GM19193 (cell line): ENCODE measurements around the gene DOP1A.

ENCODE experiments used
- POLR2A ChIP-seq: IDR thresholded peaks from 4 replicates; pipeline ENCODE4 v1.6.1; 2011; ENCODE audit not compliant: insufficient read depth, insufficient read length; ENCODE audit errors: extremely low read depth

DOP1A gene, protein sequence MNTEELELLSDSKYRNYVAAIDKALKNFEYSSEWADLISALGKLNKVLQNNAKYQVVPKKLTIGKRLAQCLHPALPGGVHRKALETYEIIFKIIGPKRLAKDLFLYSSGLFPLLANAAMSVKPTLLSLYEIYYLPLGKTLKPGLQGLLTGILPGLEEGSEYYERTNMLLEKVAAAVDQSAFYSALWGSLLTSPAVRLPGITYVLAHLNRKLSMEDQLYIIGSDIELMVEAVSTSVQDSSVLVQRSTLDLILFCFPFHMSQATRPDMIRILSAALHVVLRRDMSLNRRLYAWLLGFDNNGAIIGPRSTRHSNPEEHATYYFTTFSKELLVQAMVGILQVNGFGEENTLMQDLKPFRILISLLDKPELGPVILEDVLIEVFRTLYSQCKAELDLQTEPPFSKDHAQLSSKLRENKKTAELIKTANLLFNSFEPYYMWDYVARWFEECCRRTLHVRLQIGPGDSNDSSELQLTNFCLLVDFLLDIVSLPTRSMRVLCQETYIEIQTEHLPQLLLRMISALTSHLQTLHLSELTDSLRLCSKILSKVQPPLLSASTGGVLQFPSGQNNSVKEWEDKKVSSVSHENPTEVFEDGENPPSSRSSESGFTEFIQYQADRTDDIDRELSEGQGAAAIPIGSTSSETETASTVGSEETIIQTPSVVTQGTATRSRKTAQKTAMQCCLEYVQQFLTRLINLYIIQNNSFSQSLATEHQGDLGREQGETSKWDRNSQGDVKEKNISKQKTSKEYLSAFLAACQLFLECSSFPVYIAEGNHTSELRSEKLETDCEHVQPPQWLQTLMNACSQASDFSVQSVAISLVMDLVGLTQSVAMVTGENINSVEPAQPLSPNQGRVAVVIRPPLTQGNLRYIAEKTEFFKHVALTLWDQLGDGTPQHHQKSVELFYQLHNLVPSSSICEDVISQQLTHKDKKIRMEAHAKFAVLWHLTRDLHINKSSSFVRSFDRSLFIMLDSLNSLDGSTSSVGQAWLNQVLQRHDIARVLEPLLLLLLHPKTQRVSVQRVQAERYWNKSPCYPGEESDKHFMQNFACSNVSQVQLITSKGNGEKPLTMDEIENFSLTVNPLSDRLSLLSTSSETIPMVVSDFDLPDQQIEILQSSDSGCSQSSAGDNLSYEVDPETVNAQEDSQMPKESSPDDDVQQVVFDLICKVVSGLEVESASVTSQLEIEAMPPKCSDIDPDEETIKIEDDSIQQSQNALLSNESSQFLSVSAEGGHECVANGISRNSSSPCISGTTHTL (N-terminal part only)

GRCh38 chr6:83067448-83068439 lies at the start of gene DOP1A:
Gene DOP1A, plus strand, starts transcription at chr6:83067671. Its CDS starts 29,307 bp downstream, at chr6:83096978.
- TF ChIP-seq POLR2A: peak; percentile 84

DNA sequence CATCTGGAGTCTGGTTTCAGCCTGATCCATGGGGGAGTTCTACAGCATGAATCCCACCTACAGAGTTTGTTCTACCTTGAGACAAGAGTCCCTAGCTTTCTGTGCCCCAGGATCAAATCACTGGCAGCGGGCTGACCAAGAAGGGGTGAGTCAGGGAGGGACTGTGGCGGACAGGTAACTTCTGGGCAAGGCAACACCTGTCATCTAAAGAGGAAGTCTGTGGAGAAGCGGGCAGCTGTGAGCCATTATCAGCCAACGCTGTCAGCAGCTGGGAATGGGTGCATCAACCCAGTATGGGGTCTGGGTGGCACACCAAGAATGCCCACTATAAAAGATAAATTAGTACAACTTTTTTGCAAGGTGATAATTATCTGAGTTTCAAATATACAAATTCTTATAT lies 47.7 kb upstream of the DOP1A start:
- TF ChIP-seq POLR2A: no peak

DNA sequence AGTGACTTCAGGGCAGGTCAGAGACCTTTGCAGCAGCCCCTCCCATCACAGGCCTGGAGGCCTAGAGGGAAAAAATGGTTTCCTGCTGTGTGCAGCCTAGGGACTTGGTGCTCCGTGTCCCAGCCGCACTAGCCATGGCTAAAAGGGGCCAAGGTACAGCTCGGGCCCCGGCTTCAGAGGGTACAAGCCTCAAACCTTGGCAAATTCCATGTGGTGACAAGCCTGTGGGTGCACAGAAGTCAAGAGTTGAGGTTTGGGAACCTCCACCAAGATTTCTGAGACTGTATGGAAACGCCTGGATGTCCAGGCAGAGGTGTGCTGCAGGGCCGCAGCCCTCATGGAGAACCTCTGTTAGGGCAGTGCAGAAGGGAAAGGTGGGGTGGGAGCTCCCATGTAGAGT lies 35.8 kb upstream of the DOP1A start:
- TF ChIP-seq POLR2A: no peak

GRCh38 chr6:83038246-83038645 lies 29.2 kb upstream of the DOP1A start:
- no peak for TF ChIP-seq POLR2A

DNA sequence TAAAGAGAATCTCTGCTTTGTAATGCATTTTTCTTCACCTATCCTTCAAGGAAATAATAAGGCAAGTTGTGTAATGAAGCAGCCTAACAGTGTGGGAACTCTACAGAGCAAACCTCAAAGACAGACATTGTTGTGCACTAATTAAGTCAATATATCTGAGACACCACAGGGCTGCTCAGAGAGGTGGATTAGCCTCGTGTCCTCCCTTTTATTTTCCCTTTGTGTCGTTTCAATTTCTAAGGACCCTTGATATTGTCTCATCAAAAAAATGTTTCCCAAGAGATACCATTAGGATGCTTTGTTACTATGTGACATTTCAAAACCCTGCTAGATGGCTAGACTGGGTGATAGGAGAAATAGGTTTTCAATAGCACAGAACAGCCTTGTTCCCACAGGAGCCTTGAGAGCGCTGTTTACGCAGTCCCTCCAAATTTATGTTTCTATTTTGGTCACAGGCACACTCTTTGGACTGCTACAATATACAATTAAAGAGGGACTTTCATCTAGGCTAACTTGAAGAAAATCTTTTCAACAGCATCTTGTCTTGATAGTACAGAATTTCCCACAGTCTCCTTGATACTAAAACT lies 24.9 kb upstream of the DOP1A start:
- TF ChIP-seq POLR2A: no peak

- TF ChIP-seq POLR2A: no peak
Observed at GRCh38 chr6:83044091-83044768, 23.2 kb upstream of the DOP1A start.

- no peak for TF ChIP-seq POLR2A
Observed at GRCh38 chr6:83047065-83047754, 20.3 kb upstream of the DOP1A start.

- no peak for TF ChIP-seq POLR2A
Observed at GRCh38 chr6:83051377-83052172, 15.9 kb upstream of the DOP1A start.

DNA sequence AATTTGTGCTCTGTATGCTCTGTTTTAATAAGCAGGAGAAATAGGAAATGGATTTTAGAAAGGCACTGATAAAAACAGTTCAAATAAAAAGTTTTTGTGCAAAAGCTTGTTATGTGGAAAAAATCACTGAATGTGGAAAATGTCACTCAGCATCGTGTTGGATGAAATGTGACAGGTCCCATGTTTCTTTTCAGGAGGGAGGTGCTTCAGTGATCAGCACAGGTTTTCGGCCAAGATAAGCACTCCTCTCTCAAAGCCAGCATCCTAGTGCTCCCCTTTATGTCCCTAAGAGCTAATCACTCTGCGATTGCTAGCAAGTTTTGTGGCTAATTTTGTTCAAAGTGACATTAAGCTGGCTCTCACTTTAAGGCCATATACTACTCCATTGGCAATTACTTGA lies 13.8 kb upstream of the DOP1A start:
- TF ChIP-seq POLR2A: no peak

DNA sequence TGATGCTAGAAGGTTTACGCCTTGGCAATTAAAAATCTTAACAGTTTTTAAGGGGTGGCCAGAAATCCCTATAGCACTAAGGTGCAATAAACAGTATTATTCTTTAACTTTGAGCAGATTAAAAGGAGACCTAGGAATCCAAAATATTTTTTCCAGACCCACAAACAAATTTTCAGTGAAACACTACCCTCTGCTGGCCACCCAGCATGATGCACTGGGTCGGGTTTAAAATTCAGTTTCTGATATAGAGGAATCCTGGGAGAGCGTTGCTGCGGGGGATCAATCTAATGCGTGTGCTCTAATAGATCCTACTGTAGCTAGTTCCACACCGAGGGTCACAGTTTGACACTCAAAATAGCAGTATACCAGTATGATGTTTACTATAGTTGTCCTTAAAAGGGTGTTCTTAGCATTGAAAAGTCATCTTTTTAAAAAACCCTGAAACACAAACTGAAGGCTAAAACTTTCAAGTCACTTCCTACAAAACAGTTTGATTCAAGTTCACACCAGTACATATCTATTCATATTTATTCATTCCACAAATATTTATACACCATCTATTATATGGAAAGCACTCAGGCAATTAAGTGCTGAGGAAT lies 12.0 kb upstream of the DOP1A start:
- no peak for TF ChIP-seq POLR2A

DNA sequence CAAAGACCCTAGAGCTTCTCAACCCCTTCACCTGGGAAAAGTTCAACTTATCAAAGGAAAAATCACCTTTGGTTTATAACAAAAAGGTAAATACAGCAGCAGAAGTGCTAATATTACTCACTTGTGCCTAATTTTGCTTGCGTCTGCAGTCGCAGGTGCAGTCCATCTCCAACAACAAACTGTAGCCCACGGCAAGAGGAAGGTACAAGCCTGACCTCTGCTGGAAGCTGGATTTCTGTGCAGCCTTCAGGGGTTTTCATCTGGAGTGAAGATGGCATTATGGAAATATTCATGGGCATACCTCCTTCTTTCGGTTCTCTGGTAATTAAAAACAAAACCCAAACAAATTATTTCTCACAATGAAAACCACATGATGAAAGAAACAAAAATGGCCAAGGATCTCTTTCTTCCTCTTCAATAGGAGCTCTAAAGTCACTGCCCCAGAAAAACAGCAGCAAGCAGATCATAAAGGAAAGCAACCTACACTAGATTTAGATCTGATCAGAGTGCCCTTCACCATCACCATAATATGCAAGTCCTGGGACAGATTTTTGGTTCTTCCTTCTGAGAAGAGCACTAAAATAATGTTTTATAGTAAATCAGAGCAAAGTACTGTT lies 9.7 kb upstream of the DOP1A start:
- no peak for TF ChIP-seq POLR2A
